Vagina (tissue), 2 donors: ENCODE data around the gene TGFBR3L. TPM values are rescaled to one million over a fixed set of nuclear protein-coding genes. Genes with fewer than 3 reads are reported as not detected.
"Not testable (repeated sequence)": the region's sequence is repeated elsewhere in the genome, so short reads cannot be mapped to it uniquely, and the experiment has no call there.

ENCODE experiments used
- DNase-seq, 2 donors: peaks; one replicate each; pipeline ENCODE4 v3.0.0-alpha.2; 2017; ENCODE audit errors: extremely low spot score in 2 of 2
- H3K27ac ChIP-seq: fragments of 200-600 bp; sonication (generic); one replicate; pipeline ENCODE4 v1.5.1; 2019
- H3K27me3 ChIP-seq: fragments of 200-600 bp; sonication (generic); one replicate; pipeline ENCODE4 v1.5.1; 2019
- H3K36me3 ChIP-seq, 2 donors: fragments of 200-600 bp; sonication (generic); one replicate each; pipeline ENCODE4 v1.5.1; 2017 to 2019
- H3K4me1 ChIP-seq: fragments of 200-600 bp; sonication (generic); one replicate; pipeline ENCODE4 v1.5.1; 2019
- H3K4me3 ChIP-seq, 2 donors: fragments of 200-600 bp; sonication (generic); 1 replicate in 1 of 2; 2 replicates in 1 of 2; pipeline ENCODE4 v1.5.1; 2016 to 2019
- H3K9me3 ChIP-seq: fragments of 200-600 bp; sonication (generic); one replicate; pipeline ENCODE4 v1.5.1; 2019
- POLR2A ChIP-seq, 2 donors: fragments of 450-650 bp; IDR thresholded peaks; one replicate each; pipeline ENCODE4 v1.6.1; 2017; ENCODE audit warnings: antibody characterized with exemption in 2 of 2, mild to moderate bottlenecking in 2 of 2, moderate library complexity in 2 of 2
- POLR2AphosphoS5 ChIP-seq, 2 donors: sonication (generic); formaldehyde crosslinking; IDR thresholded peaks; one replicate each; pipeline ENCODE4 v1.9.0; 2017; ENCODE audit warnings: antibody characterized with exemption in 2 of 2, mild to moderate bottlenecking in 2 of 2, low read depth in 1 of 2; ENCODE audit not compliant: insufficient read depth in 1 of 2
- intact Hi-C: fragments of 100-400 bp; cut with DNase I; formaldehyde crosslinking; loops from one replicate; pipeline ENCODE4 v1.15.1; 2023
- total RNA-seq: library from RNA; depleted of rRNA; stranded (reverse); fragments of >200 nt; gene quantifications from one replicate; pipeline ENCODE4 v1.2.3, GENCODE V29; 2016
- TF ChIP-seq, protein P1 (sequence below), 3 experiments: fragments of 450-650 bp in 2 of 3; fragments of 200-600 bp in 1 of 3; sonication (generic) in 1 of 3; IDR thresholded peaks; one replicate each; pipeline ENCODE4 v1.5.1; 2017 to 2019; ENCODE audit warnings: antibody characterized with exemption in 3 of 3, mild to moderate bottlenecking in 2 of 3, moderate library complexity in 2 of 3

The TGFBR3L gene
- total RNA-seq, 1 donor from 2014 or later = 1.5 TPM

GRCh38 chr19:7915250-7916102 lies 846 bp downstream of the TGFBR3L start:
- no peaks in the 10 kb centered on the region for H3K9me3 ChIP-seq
- TF ChIP-seq POLR2AphosphoS5 (IDR thresholded peaks at IDR 0.05; ENCODE audit: insufficient read depth in 1 of 2, low read depth in 1 of 2) = no peak
- TF ChIP-seq, protein P1, sequence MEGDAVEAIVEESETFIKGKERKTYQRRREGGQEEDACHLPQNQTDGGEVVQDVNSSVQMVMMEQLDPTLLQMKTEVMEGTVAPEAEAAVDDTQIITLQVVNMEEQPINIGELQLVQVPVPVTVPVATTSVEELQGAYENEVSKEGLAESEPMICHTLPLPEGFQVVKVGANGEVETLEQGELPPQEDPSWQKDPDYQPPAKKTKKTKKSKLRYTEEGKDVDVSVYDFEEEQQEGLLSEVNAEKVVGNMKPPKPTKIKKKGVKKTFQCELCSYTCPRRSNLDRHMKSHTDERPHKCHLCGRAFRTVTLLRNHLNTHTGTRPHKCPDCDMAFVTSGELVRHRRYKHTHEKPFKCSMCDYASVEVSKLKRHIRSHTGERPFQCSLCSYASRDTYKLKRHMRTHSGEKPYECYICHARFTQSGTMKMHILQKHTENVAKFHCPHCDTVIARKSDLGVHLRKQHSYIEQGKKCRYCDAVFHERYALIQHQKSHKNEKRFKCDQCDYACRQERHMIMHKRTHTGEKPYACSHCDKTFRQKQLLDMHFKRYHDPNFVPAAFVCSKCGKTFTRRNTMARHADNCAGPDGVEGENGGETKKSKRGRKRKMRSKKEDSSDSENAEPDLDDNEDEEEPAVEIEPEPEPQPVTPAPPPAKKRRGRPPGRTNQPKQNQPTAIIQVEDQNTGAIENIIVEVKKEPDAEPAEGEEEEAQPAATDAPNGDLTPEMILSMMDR (IDR thresholded peaks at IDR 0.05) = no peak
- TF ChIP-seq POLR2A (IDR thresholded peaks at IDR 0.05) = no peak
- intact Hi-C loops = loop anchor here (10.0 kb wide), 1 partner anchor 89 kb away; the partner anchor contains the start of gene ELAVL1
- peaks cover 46% of the 10 kb centered on the region for H3K4me1 ChIP-seq
- no peaks in the 10 kb centered on the region for H3K27me3 ChIP-seq
- H3K36me3 ChIP-seq = peaks cover 0 to 32% of the 10 kb centered on the region in 2 donors
- peak overlapping the region; percentile 41 to 48 for H3K4me3 ChIP-seq
- no peak for DNase-seq
- H3K27ac ChIP-seq = peak overlapping the region; percentile 63

DNA sequence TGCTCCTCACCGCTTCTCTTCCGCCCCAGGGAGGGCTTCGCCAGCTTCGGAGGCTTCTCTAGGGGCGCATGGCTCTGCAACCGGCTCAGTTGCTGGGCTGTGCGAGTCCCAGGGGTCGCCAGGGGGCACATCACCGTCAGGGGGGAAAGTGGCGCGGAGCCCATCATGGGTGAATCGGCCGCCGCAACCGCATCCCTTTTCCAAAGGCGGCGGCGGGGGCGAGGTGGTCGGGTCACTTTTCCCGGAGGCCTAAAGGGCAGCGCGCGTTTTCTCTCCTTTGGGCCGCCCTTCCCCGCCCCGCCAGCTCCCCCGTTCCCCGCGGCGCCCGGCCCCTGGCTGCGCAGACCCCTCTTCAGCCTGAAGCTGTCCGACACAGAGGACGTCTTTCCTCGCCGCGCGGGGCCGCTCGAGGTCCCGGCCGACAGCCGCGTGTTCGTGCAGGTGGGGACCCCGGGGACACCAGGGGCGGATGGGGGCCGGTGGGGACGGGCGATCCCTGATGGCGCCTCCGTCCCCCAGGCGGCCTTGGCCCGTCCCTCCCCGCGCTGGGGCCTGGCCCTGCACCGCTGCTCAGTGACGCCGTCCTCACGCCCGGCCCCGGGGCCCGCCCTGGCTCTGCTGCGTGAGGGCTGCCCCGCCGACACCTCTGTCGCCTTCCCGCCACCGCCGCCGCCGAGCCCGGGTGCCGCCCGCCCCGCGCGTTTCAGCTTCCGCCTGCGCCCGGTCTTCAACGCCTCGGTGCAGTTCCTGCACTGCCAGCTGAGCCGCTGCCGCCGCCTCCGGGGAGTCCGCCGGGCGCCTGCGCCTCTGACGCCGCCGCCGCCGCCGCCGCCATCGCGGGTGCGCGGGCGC lies 1.7 kb downstream of the TGFBR3L start:
- Histone ChIP-seq H3K4me1 (peaks cover 50% of the 10 kb centered on the region), H3K27me3 (no peaks in the 10 kb centered on the region)
- intact Hi-C loops = loop anchor here (10.0 kb wide), 1 partner anchor 88 kb away; the partner anchor contains the start of gene ELAVL1

DNA sequence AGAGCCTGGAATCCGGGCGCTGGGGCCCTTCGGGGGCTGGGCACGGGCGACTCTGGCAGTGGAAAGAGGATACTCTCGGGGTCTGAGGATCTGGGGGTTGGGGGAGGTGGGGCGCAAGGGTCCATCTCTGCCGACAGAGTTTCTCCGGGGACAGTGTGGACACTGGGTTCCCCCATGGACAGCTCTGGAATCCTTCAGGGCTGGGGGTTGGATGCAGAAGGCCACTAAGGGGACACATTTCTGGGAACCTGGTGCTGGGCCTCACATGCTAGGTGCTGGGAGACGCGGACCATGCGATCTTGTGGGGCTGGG lies 2.3 kb downstream of the TGFBR3L start:
- no peak for DNase-seq
- no peaks in the 10 kb centered on the region for H3K27me3 ChIP-seq
- H3K4me1 ChIP-seq = peaks cover 56% of the 10 kb centered on the region
- H3K36me3 ChIP-seq = peaks cover 0 to 22% of the 10 kb centered on the region in 2 donors
- H3K27ac ChIP-seq = peak overlapping the region; percentile 63
- H3K9me3 ChIP-seq = no peaks in the 10 kb centered on the region
- H3K4me3 ChIP-seq = peak overlapping the region; percentile 41 to 48
- no peak for TF ChIP-seq POLR2A (IDR thresholded peaks at IDR 0.05)
- TF ChIP-seq POLR2AphosphoS5 (IDR thresholded peaks at IDR 0.05; ENCODE audit: insufficient read depth in 1 of 2, low read depth in 1 of 2) = no peak
- TF ChIP-seq, protein P1 (IDR thresholded peaks at IDR 0.05) = no peak
- intact Hi-C loops = loop anchor here (10.0 kb wide), 1 partner anchor 88 kb away; the partner anchor contains the start of gene ELAVL1

More for the DNA sequence above, 1.7 kb downstream of the TGFBR3L start:
- peak overlapping the region; percentile 41 to 48 for H3K4me3 ChIP-seq
- H3K36me3 ChIP-seq = peaks cover 0 to 23% of the 10 kb centered on the region in 2 donors
- H3K27ac ChIP-seq = peak overlapping the region; percentile 63
- no peak for DNase-seq
- no peaks in the 10 kb centered on the region for H3K9me3 ChIP-seq
- TF ChIP-seq, protein P1 (IDR thresholded peaks at IDR 0.05) = no peak
- no peak for TF ChIP-seq POLR2A (IDR thresholded peaks at IDR 0.05)
- TF ChIP-seq POLR2AphosphoS5 (IDR thresholded peaks at IDR 0.05; ENCODE audit: insufficient read depth in 1 of 2, low read depth in 1 of 2) = no peak

DNA sequence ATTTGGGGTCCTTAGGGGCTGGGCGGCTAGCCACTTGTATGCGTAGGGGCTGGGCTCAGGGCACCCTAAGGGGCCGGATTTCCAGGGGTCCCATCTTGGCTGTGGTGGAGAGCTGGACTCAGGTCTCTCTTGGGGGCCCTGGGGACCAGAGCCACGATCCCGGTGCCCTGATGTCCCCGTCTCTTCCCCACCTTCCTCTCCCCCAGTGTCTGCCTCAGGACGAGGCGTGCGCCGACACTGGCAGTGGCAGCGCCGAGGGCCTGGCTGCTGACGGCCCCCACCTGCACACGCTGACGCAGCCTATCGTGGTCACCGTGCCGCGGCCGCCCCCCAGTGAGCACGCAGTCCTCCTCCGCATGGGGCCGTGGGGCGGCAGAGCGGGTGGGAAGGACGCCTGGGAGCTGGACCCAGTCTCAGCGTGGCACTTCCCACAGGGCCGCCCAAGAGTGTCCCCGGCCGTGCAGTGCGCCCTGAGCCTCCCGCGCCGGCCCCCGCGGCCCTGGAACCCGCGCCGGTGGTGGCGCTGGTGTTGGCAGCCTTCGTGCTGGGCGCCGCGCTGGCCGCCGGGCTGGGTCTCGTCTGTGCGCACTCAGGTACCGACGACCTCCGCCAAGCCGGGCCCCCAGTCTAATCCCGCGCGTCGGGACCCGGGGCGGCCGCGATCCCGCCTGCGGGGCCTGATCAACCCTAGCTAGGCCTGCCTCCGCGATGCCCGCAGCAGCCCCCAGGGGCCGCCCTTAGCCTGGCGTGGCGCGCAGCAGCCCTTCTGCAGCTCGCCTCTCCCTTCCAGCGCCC lies 2.8 kb downstream of the TGFBR3L start:
- Histone ChIP-seq H3K27ac (peak overlapping the region; percentile 63), H3K4me1 (peaks cover 62% of the 10 kb centered on the region)

DNA sequence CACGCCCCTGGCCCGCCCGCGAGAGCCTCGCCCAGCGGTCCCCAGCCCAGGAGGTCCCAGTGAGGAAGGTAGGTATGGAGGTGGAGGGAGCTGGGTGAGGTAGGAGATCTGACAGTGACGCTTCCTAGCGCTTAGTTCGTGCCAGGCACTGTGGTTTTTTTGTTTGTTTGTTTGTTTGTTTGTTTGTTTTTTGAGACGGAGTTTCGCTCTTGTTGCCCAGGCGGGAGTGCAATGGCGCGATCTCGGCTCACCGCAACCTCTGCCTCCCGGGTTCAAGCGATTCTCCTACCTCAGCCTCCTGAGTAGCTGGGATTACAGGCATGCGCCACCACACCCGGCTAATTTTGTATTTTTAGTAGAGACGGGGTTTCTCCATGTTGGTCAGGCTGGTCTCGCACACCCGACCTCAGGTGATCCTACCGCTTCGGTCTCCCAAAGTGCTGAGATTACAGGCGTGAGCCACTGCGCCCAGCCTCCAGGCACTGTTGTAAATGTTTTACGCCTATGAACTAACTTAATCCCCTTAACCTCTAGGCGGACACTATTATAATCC lies 3.5 kb downstream of the TGFBR3L start:
- Histone ChIP-seq H3K4me3 (peak overlapping the region; percentile 41 to 48), H3K4me1 (peaks cover 68% of the 10 kb centered on the region), H3K36me3 (peaks cover 0 to 22% of the 10 kb centered on the region in 2 donors), H3K27ac (peak overlapping the region; percentile 63)
- intact Hi-C loops = loop anchor here (10.0 kb wide), 1 partner anchor 87 kb away; the partner anchor contains the start of gene ELAVL1
- H3K9me3 ChIP-seq, DNase-seq, H3K27me3 ChIP-seq: not testable (repeated sequence)

More for the DNA sequence above, 2.8 kb downstream of the TGFBR3L start:
- TF ChIP-seq POLR2A (IDR thresholded peaks at IDR 0.05) = no peak
- TF ChIP-seq, protein P1 (IDR thresholded peaks at IDR 0.05) = peak in 2 of 3 experiments; percentile 17 to 51
- DNase-seq = no peak
- Histone ChIP-seq H3K36me3 (peaks cover 0 to 22% of the 10 kb centered on the region in 2 donors), H3K27me3 (no peaks in the 10 kb centered on the region), H3K9me3 (no peaks in the 10 kb centered on the region), H3K4me3 (peak overlapping the region; percentile 41 to 48)
- intact Hi-C loops = loop anchor here (10.0 kb wide), 1 partner anchor 87 kb away; the partner anchor contains the start of gene ELAVL1
